Measurements from ENCODE around the gene ZBTB17.

DNA sequence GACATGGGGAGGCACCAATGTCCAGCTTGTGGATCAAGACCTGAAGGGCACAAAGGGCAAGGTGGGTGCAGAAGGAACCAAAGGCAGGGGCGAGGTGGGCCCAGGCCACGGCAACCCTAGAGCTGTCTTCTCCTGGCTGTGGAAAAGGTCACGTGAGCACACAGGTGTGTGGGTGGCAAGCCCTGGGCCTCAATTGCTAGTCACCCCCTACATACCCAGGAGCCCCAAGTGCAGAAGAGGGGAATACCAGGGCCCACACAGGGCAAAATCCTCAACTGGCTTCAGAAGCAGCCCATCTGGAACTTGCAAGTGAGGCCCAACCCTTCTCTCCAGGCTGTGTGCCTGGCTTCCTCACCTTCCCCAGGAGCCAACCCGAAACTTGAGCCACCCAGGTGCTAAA lies 25.6 kb downstream of the ZBTB17 start:
- TF ChIP-seq, protein P1, sequence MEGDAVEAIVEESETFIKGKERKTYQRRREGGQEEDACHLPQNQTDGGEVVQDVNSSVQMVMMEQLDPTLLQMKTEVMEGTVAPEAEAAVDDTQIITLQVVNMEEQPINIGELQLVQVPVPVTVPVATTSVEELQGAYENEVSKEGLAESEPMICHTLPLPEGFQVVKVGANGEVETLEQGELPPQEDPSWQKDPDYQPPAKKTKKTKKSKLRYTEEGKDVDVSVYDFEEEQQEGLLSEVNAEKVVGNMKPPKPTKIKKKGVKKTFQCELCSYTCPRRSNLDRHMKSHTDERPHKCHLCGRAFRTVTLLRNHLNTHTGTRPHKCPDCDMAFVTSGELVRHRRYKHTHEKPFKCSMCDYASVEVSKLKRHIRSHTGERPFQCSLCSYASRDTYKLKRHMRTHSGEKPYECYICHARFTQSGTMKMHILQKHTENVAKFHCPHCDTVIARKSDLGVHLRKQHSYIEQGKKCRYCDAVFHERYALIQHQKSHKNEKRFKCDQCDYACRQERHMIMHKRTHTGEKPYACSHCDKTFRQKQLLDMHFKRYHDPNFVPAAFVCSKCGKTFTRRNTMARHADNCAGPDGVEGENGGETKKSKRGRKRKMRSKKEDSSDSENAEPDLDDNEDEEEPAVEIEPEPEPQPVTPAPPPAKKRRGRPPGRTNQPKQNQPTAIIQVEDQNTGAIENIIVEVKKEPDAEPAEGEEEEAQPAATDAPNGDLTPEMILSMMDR (IDR thresholded peaks at IDR 0.05): no peak
- TF ChIP-seq POLR2A (IDR thresholded peaks at IDR 0.05): no peak

Measured in heart left ventricle (tissue), 13 donors.